ENCODE results near the gene CDC42SE2.

DNA sequence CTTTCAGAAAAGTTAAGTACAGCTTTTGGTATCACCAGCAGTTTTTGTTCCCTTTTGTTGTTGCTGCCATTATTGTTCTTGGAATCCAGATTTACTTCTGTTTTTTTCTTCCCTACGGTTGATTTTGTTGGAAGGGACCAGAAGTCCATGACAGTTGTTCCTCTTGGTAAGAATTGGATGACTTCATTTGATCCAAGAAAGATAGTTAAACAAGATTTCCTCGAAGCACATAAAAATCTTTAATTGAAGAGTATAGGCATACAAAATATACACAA is 65.4 kb downstream of the CDC42SE2 start:
- TF ChIP-seq, protein P1, sequence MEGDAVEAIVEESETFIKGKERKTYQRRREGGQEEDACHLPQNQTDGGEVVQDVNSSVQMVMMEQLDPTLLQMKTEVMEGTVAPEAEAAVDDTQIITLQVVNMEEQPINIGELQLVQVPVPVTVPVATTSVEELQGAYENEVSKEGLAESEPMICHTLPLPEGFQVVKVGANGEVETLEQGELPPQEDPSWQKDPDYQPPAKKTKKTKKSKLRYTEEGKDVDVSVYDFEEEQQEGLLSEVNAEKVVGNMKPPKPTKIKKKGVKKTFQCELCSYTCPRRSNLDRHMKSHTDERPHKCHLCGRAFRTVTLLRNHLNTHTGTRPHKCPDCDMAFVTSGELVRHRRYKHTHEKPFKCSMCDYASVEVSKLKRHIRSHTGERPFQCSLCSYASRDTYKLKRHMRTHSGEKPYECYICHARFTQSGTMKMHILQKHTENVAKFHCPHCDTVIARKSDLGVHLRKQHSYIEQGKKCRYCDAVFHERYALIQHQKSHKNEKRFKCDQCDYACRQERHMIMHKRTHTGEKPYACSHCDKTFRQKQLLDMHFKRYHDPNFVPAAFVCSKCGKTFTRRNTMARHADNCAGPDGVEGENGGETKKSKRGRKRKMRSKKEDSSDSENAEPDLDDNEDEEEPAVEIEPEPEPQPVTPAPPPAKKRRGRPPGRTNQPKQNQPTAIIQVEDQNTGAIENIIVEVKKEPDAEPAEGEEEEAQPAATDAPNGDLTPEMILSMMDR (conservative IDR thresholded peaks at IDR 0.05; ENCODE audit: low read length) = no peak
- TF ChIP-seq EZH2phosphoT487 (IDR thresholded peaks at IDR 0.05; ENCODE audit: borderline replicate concordance, low read depth, low read length) = no peak
